ENCODE data around the gene APP. TPM values are rescaled to one million over a fixed set of nuclear protein-coding genes. Genes with fewer than 3 reads are reported as not detected.

Gene APP
- total RNA-seq, 1 donor from 2014 or later: 1,137 TPM

GRCh38 chr21:25855576-25855975 lies 315.0 kb downstream of the APP start:
- no peaks in the 10 kb centered on the region for H3K27me3 Mint-ChIP-seq (ENCODE audit: unreplicated experiment)
- peaks cover 5% of the 10 kb centered on the region for H3K4me1 Mint-ChIP-seq (ENCODE audit: unreplicated experiment)
- H3K27ac Mint-ChIP-seq (ENCODE audit: unreplicated experiment): no peak overlapping the region
- H3K9me3 Mint-ChIP-seq (ENCODE audit: unreplicated experiment): no peaks in the 10 kb centered on the region
- TF ChIP-seq CTCF (IDR thresholded peaks at IDR 0.05; ENCODE audit: unreplicated experiment): no peak
- no peaks in the 10 kb centered on the region for H3K36me3 Mint-ChIP-seq (ENCODE audit: low read depth, unreplicated experiment)
- H3K4me3 Mint-ChIP-seq (ENCODE audit: unreplicated experiment): no peak overlapping the region
- no peak for DNase-seq (ENCODE audit: low spot score)

GRCh38 chr21:25850126-25850842 lies 320.3 kb downstream of the APP start:
- H3K36me3 Mint-ChIP-seq (ENCODE audit: low read depth, unreplicated experiment): peaks cover 17% of the 10 kb centered on the region
- no peak for DNase-seq (ENCODE audit: low spot score)
- peaks cover 5% of the 10 kb centered on the region for H3K4me1 Mint-ChIP-seq (ENCODE audit: unreplicated experiment)
- TF ChIP-seq CTCF (IDR thresholded peaks at IDR 0.05; ENCODE audit: unreplicated experiment): no peak
- no peaks in the 10 kb centered on the region for H3K27me3 Mint-ChIP-seq (ENCODE audit: unreplicated experiment)
- H3K4me3 Mint-ChIP-seq (ENCODE audit: unreplicated experiment): no peak overlapping the region
- H3K27ac Mint-ChIP-seq (ENCODE audit: unreplicated experiment): no peak overlapping the region
- H3K9me3 Mint-ChIP-seq (ENCODE audit: unreplicated experiment): peaks cover 12% of the 10 kb centered on the region

GRCh38 chr21:25848309-25848708 lies 322.3 kb downstream of the APP start:
- Mint-ChIP-seq H3K27me3 (ENCODE audit: unreplicated experiment) (no peaks in the 10 kb centered on the region), H3K4me3 (ENCODE audit: unreplicated experiment) (no peak overlapping the region), H3K4me1 (ENCODE audit: unreplicated experiment) (no peaks in the 10 kb centered on the region), H3K9me3 (ENCODE audit: unreplicated experiment) (peaks cover 12% of the 10 kb centered on the region), H3K36me3 (ENCODE audit: low read depth, unreplicated experiment) (peaks cover 17% of the 10 kb centered on the region), H3K27ac (ENCODE audit: unreplicated experiment) (no peak overlapping the region)
- TF ChIP-seq CTCF (IDR thresholded peaks at IDR 0.05; ENCODE audit: unreplicated experiment): no peak
- DNase-seq (ENCODE audit: low spot score): no peak

GRCh38 chr21:25845729-25846256 lies 324.8 kb downstream of the APP start:
- Mint-ChIP-seq H3K4me1 (ENCODE audit: unreplicated experiment) (no peaks in the 10 kb centered on the region), H3K36me3 (ENCODE audit: low read depth, unreplicated experiment) (peaks cover 17% of the 10 kb centered on the region), H3K9me3 (ENCODE audit: unreplicated experiment) (peaks cover 12% of the 10 kb centered on the region), H3K27me3 (ENCODE audit: unreplicated experiment) (no peaks in the 10 kb centered on the region), H3K4me3 (ENCODE audit: unreplicated experiment) (no peak overlapping the region), H3K27ac (ENCODE audit: unreplicated experiment) (no peak overlapping the region)
- no peak for TF ChIP-seq CTCF (IDR thresholded peaks at IDR 0.05; ENCODE audit: unreplicated experiment)
- DNase-seq (ENCODE audit: low spot score): no peak

GRCh38 chr21:25842925-25843324 lies 327.6 kb downstream of the APP start:
- Mint-ChIP-seq H3K27ac (ENCODE audit: unreplicated experiment) (no peak overlapping the region), H3K4me1 (ENCODE audit: unreplicated experiment) (no peaks in the 10 kb centered on the region)

More at GRCh38 chr21:25842925-25843324, 327.6 kb downstream of the APP start:
- Mint-ChIP-seq H3K27me3 (ENCODE audit: unreplicated experiment) (no peaks in the 10 kb centered on the region), H3K9me3 (ENCODE audit: unreplicated experiment) (peaks cover 5% of the 10 kb centered on the region), H3K4me3 (ENCODE audit: unreplicated experiment) (no peak overlapping the region), H3K36me3 (ENCODE audit: low read depth, unreplicated experiment) (peaks cover 8% of the 10 kb centered on the region)
- DNase-seq (ENCODE audit: low spot score): no peak
- TF ChIP-seq CTCF (IDR thresholded peaks at IDR 0.05; ENCODE audit: unreplicated experiment): no peak
